NCI-H774 (cell line): ENCODE results near the gene RASGRP4.
"Not testable (repeated sequence)": the region's sequence is repeated elsewhere in the genome, so short reads cannot be mapped to it uniquely, and the experiment has no call there.

Experiments
- DNase-seq: peaks from one replicate; lab custom pipeline; 2025; lab: John Stamatoyannopoulos, UW

Gene RASGRP4

GRCh38 chr19:38448225-38448624, 22.2 kb upstream of the RASGRP4 start:
- DNase-seq = no peak

- no peak for DNase-seq
Observed at GRCh38 chr19:38445362-38445761, 19.3 kb upstream of the RASGRP4 start.

GRCh38 chr19:38444026-38444425, 18.0 kb upstream of the RASGRP4 start:
- DNase-seq = no peak

GRCh38 chr19:38443458-38443999, 17.5 kb upstream of the RASGRP4 start:
- no peak for DNase-seq

GRCh38 chr19:38442736-38443135, 16.7 kb upstream of the RASGRP4 start:
- no peak for DNase-seq

- no peak for DNase-seq
Observed at GRCh38 chr19:38441657-38442348, 15.8 kb upstream of the RASGRP4 start.

- DNase-seq = no peak
Observed at GRCh38 chr19:38440592-38440991, 14.6 kb upstream of the RASGRP4 start.

GRCh38 chr19:38437917-38438316, 11.9 kb upstream of the RASGRP4 start:
- DNase-seq = no peak

- no peak for DNase-seq
Observed at GRCh38 chr19:38437295-38437694, 11.3 kb upstream of the RASGRP4 start.

GRCh38 chr19:38434549-38435051, 8.6 kb upstream of the RASGRP4 start:
- DNase-seq = no peak

GRCh38 chr19:38433268-38433733, 7.3 kb upstream of the RASGRP4 start, which contains the start of gene RYR1:
RYR1 (plus strand) TSS chr19:38433691; CDS start chr19:38433830, 139 bp downstream.
- no peak for DNase-seq

- no peak for DNase-seq
Observed at GRCh38 chr19:38430931-38431330, 4.9 kb upstream of the RASGRP4 start.

- DNase-seq = no peak
Observed at GRCh38 chr19:38429811-38430156, 3.8 kb upstream of the RASGRP4 start.

- no peak for DNase-seq
Observed at GRCh38 chr19:38429055-38429810, 3.2 kb upstream of the RASGRP4 start.

- DNase-seq = not testable (repeated sequence)
Observed at GRCh38 chr19:38427035-38427677, 1.1 kb upstream of the RASGRP4 start.

- no peak for DNase-seq
Observed at GRCh38 chr19:38425222-38425809, 703 bp downstream of the RASGRP4 start.

- DNase-seq = no peak
Observed at GRCh38 chr19:38424272-38424671, 1.7 kb downstream of the RASGRP4 start.

GRCh38 chr19:38422438-38422837, 3.6 kb downstream of the RASGRP4 start:
- no peak for DNase-seq

- no peak for DNase-seq
Observed at GRCh38 chr19:38421856-38422255, 4.2 kb downstream of the RASGRP4 start.

GRCh38 chr19:38420935-38421334, 5.1 kb downstream of the RASGRP4 start:
- DNase-seq = no peak

GRCh38 chr19:38417544-38418506, 8.2 kb downstream of the RASGRP4 start:
- DNase-seq = peak; percentile 25
